SK-N-SH (cell line): ENCODE data around the gene CHI3L2. TPM values are rescaled to one million over a fixed set of nuclear protein-coding genes. Genes with fewer than 3 reads are reported as not detected.

ENCODE experiments used
- CTCF ChIA-PET: fragments of 300-600, 350-600 bp; formaldehyde crosslinking; extraction: SDS; loops from one replicate; lab custom pipeline; 2021; lab: Yijun Ruan, JAX
- POLR2A ChIA-PET: fragments of 350-600 bp; sonication (Branson Sonifier 250); formaldehyde crosslinking; extraction: SDS; loops from one replicate; lab custom pipeline; 2020; ENCODE audit warnings: antibody characterized with exemption, inconsistent platforms; lab: Yijun Ruan, JAX
- DNase-seq: peaks from one replicate; pipeline ENCODE4 v3.0.0; 2012
- H2AFZ ChIP-seq: fragments of 200-600 bp; sonication (generic); 2 replicates; pipeline ENCODE4 v1.8.1; 2016; ENCODE audit warnings: antibody characterized with exemption, mild to moderate bottlenecking, low read depth
- H3F3A ChIP-seq: fragments of 200-600 bp; sonication (generic); replicated peaks from 2 replicates; pipeline ENCODE3; 2016; ENCODE audit warnings: antibody characterized with exemption, mild to moderate bottlenecking; ENCODE audit not compliant: insufficient read depth
- H3K27ac ChIP-seq, 2 experiments: fragments of 200-500 bp in 1 of 2; fragments of 200-600 bp in 1 of 2; sonication (Bioruptor generic) in 1 of 2; sonication (generic), shearing (Covaris generic) in 1 of 2; 2 replicates each; pipeline versions ENCODE4 v1.5.1 to v1.6.1; 2014 to 2016; ENCODE audit warnings: low read depth in 2 of 2, inconsistent platforms in 1 of 2, low read length in 1 of 2, mild to moderate bottlenecking in 1 of 2, mixed read lengths in 1 of 2
- H3K27me3 ChIP-seq: fragments of 200-600 bp; sonication (generic), shearing (Covaris generic); 2 replicates; pipeline ENCODE4 v1.6.1; 2016; ENCODE audit warnings: mixed run types; ENCODE audit not compliant: insufficient read depth
- H3K36me3 ChIP-seq, 2 experiments: fragments of 200-500 bp in 1 of 2; fragments of 200-600 bp in 1 of 2; sonication (Bioruptor generic) in 1 of 2; sonication (generic) in 1 of 2; replicated peaks in 1 of 2; 2 replicates each; pipeline versions ENCODE3 to v1.5.1; 2014 to 2016; ENCODE audit warnings: low read length in 1 of 2, mild to moderate bottlenecking in 1 of 2; ENCODE audit not compliant: insufficient read depth in 2 of 2, control insufficient read depth in 1 of 2
- H3K4me1 ChIP-seq, 2 experiments: fragments of 200-500 bp in 1 of 2; fragments of 200-600 bp in 1 of 2; sonication (Bioruptor generic) in 1 of 2; sonication (generic), shearing (Covaris generic) in 1 of 2; 2 replicates each; pipeline versions ENCODE4 v1.5.1 to v1.6.1; 2014 to 2016; ENCODE audit warnings: low read depth in 1 of 2, low read length in 1 of 2, mixed run types in 1 of 2; ENCODE audit not compliant: insufficient read depth in 2 of 2, control insufficient read depth in 1 of 2
- H3K4me2 ChIP-seq: fragments of 200-600 bp; sonication (generic), shearing (Covaris generic); 2 replicates; pipeline ENCODE4 v1.6.1; 2017; ENCODE audit warnings: mixed run types
- H3K4me3 ChIP-seq, 2 experiments: fragments of 200-500 bp in 1 of 2; fragments of 200-600 bp in 1 of 2; sonication (Bioruptor generic) in 1 of 2; sonication (generic), shearing (Covaris generic) in 1 of 2; 2 replicates each; pipeline versions ENCODE4 v1.5.1 to v1.8.1; 2014 to 2016; ENCODE audit warnings: low read depth in 2 of 2, inconsistent platforms in 1 of 2, low read length in 1 of 2, mild to moderate bottlenecking in 1 of 2, mixed read lengths in 1 of 2, moderate library complexity in 1 of 2
- H3K79me2 ChIP-seq: fragments of 200-600 bp; sonication (generic); 2 replicates; pipeline ENCODE4 v1.8.1; 2017; ENCODE audit warnings: mild to moderate bottlenecking; ENCODE audit not compliant: insufficient read depth
- H3K9ac ChIP-seq: fragments of 200-600 bp; sonication (generic); 2 replicates; pipeline ENCODE4 v1.6.1; 2017; ENCODE audit warnings: mixed run types
- H3K9me2 ChIP-seq: fragments of 200-600 bp; sonication (generic); 2 replicates; pipeline ENCODE4 v1.6.1; 2017; ENCODE audit warnings: mixed run types
- H3K9me3 ChIP-seq: fragments of 200-600 bp; sonication (generic); 2 replicates; pipeline ENCODE4 v1.6.1; 2017; ENCODE audit warnings: mixed run types, mild to moderate bottlenecking, moderate library complexity
- H4K20me1 ChIP-seq: fragments of 200-600 bp; sonication (generic); 2 replicates; pipeline ENCODE4 v1.6.1; 2017; ENCODE audit warnings: mild to moderate bottlenecking, mixed run types; ENCODE audit not compliant: insufficient read depth
- CTCF ChIP-seq: fragments of 200-600 bp; sonication (generic); IDR thresholded peaks from 2 replicates; pipeline ENCODE4 v1.6.1; 2017; ENCODE audit warnings: antibody characterized with exemption, mild to moderate bottlenecking, moderate library complexity
- EZH2phosphoT487 ChIP-seq: fragments of 200-600 bp; sonication (generic); IDR thresholded peaks from 2 replicates; pipeline ENCODE4 v1.6.1; 2017; ENCODE audit warnings: low read depth, mixed run types, mild to moderate bottlenecking, antibody characterized with exemption, moderate library complexity, borderline replicate concordance
- FOSL2 ChIP-seq: IDR thresholded peaks from 2 replicates; pipeline ENCODE4 v1.4.0; 2012; ENCODE audit warnings: low read depth, mild to moderate bottlenecking, moderate library complexity, borderline replicate concordance
- FOXJ3 ChIP-seq: sonication (generic); formaldehyde crosslinking; IDR thresholded peaks from 2 replicates; pipeline ENCODE4 v1.5.1; 2020; ENCODE audit warnings: mild to moderate bottlenecking, missing genetic modification reagents
- FOXM1 ChIP-seq: IDR thresholded peaks from 2 replicates; pipeline ENCODE4 v1.4.0; 2012; ENCODE audit warnings: low read depth, mild to moderate bottlenecking
- IRF3 ChIP-seq: fragments of 150-350 bp; IDR thresholded peaks from 2 replicates; pipeline ENCODE4 v1.6.1; 2016; ENCODE audit warnings: mild to moderate bottlenecking, low read depth, low read length
- JUND ChIP-seq: IDR thresholded peaks from 2 replicates; pipeline ENCODE4 v1.4.0; 2012
- MXI1 ChIP-seq: IDR thresholded peaks from 2 replicates; pipeline ENCODE4 v1.6.1; 2012; ENCODE audit warnings: mild to moderate bottlenecking, low read depth, low read length, improper control_type of control experiment
- NFIC ChIP-seq: IDR thresholded peaks from 2 replicates; pipeline ENCODE4 v1.4.0; 2012; ENCODE audit warnings: borderline replicate concordance
- RXRA ChIP-seq: IDR thresholded peaks from 2 replicates; pipeline ENCODE4 v1.4.0; 2012; ENCODE audit warnings: low read depth, mild to moderate bottlenecking, borderline replicate concordance
- TAF1 ChIP-seq: IDR thresholded peaks from 2 replicates; pipeline ENCODE4 v1.6.1; 2012; ENCODE audit warnings: low read depth, mild to moderate bottlenecking, low read length, moderate library complexity, borderline replicate concordance
- USF1 ChIP-seq: IDR thresholded peaks from 2 replicates; pipeline ENCODE4 v1.4.0; 2012; ENCODE audit warnings: low read depth, borderline replicate concordance
- USF2 ChIP-seq: fragments of 150-350 bp; IDR thresholded peaks from 2 replicates; pipeline ENCODE4 v1.6.1; 2017; ENCODE audit warnings: antibody characterized with exemption, low read length, low read depth, borderline replicate concordance
- YY1 ChIP-seq: IDR thresholded peaks from 2 replicates; pipeline ENCODE4 v1.4.0; 2012; ENCODE audit warnings: low read depth, mild to moderate bottlenecking
- WGBS: methylation state at CpG from one replicate; pipeline ENCODE4 v1.1.6; 2017; ENCODE audit warnings: low lambda C conversion rate; 5-methylcytosine and 5-hydroxymethylcytosine counted together
- polyA plus RNA-seq, 3 experiments: library from polyadenylated mRNA; depleted of rRNA; stranded (reverse); fragments of >200 nt; gene quantifications; 2 replicates each; pipeline ENCODE4 v1.2.3, GENCODE V29; 2012

CHI3L2 gene
- polyA plus RNA-seq, 1 of the 3 experiments (the other 2 are of a cell fraction) = 0.92 TPM

- Histone ChIP-seq H3K4me1 (peaks cover 0 to 12% of the 10 kb centered on the region in 2 experiments; a peak in 2 of 4 replicates), H4K20me1 (no peaks in the 10 kb centered on the region), H3K4me3 (no peak overlapping the region), H3K9ac (no peak overlapping the region), H3K4me2 (0 out of 2 replicates have a peak overlapping the region, but pooled peaks have one; percentile 39), H3K79me2 (no peaks in the 10 kb centered on the region), H3K27ac (no peak overlapping the region), H3K9me3 (no peaks in the 10 kb centered on the region), H3F3A (no peaks in the 10 kb centered on the region), H3K9me2 (no peaks in the 10 kb centered on the region), H2AFZ (no peak overlapping the region), H3K27me3 (no peaks in the 10 kb centered on the region), H3K36me3 (no peaks in the 10 kb centered on the region)
- POLR2A ChIA-PET = no interaction called here
- no peak for DNase-seq
- CTCF ChIA-PET = interaction anchor here (0.8 to 10.2 kb wide), 4 partner anchors 10 to 181 kb away, joined by 3 to 161 read pairs (median 3); no protein-coding TSS in a partner anchor
- 47% methylated on average over 5 of the region's 5 CpGs for WGBS
- TF ChIP-seq USF2 = no peak
- no peak for TF ChIP-seq JUND
- no peak for TF ChIP-seq FOXJ3 (CRISPR knock-in tag)
- TF ChIP-seq FOSL2 = no peak
- TF ChIP-seq YY1 = no peak
- no peak for TF ChIP-seq EZH2phosphoT487
- TF ChIP-seq IRF3 = no peak
- TF ChIP-seq FOXM1 = no peak
- no peak for TF ChIP-seq RXRA
- no peak for TF ChIP-seq MXI1
- no peak for TF ChIP-seq CTCF
- no peak for TF ChIP-seq TAF1
- TF ChIP-seq NFIC = no peak
- TF ChIP-seq USF1 = no peak
These were observed 5.8 kb upstream of the CHI3L2 start for GRCh38 chr1:111221633-111222291.
